ENCODE measurements around the gene ACTL10. TPM values are rescaled to one million over a fixed set of nuclear protein-coding genes. Genes with fewer than 3 reads are reported as not detected.

ACTL10 gene
- total RNA-seq, 1 experiment from 2014 or later = 0.46 TPM

GRCh38 chr20:33707668-33708067, 40.9 kb downstream of the ACTL10 start:
- no peak overlapping the region for H3K4me3 Mint-ChIP-seq
- H3K36me3 Mint-ChIP-seq (ENCODE audit: insufficient read depth in 1 of 3, low read depth in 3 of 3) = peaks cover 2 to 6% (median 4%) of the 10 kb centered on the region in 3 experiments; a peak in 3 of 7 replicates
- H3K56ac ChIP-seq (ENCODE audit: insufficient read length, low read depth, low read length) = no peak overlapping the region
- no peak overlapping the region for H4K91ac ChIP-seq (ENCODE audit: insufficient read length, low read depth, low read length)
- H3K23me2 ChIP-seq (ENCODE audit: insufficient read length, low read depth, low read length, poor library complexity, severe bottlenecking) = no peaks in the 10 kb centered on the region
- no peak overlapping the region for H2BK20ac ChIP-seq (ENCODE audit: low read depth, low read length, poor library complexity, severe bottlenecking)
- H3K27me3 Mint-ChIP-seq (ENCODE audit: low read depth) = peaks cover 3% of the 10 kb centered on the region; the same call in 1 of the 2 replicates
- no peak overlapping the region for H2AK5ac ChIP-seq (ENCODE audit: insufficient read length, low read length)
- no peak overlapping the region for H2BK120ac ChIP-seq (ENCODE audit: low read depth, low read length, poor library complexity, severe bottlenecking)
- H3K79me2 ChIP-seq (ENCODE audit: insufficient read depth, low read length) = no peaks in the 10 kb centered on the region
- no peak overlapping the region for H3K4ac ChIP-seq (ENCODE audit: low read depth, low read length)
- H3K27ac ChIP-seq (ENCODE audit: insufficient read length, low read depth, low read length) = no peak overlapping the region
- H4K8ac ChIP-seq (replicated peaks; ENCODE audit: insufficient read length, low read depth, low read length) = no peak overlapping the region
- H4K20me1 ChIP-seq (ENCODE audit: control insufficient read depth, insufficient read depth, insufficient read length) = no peaks in the 10 kb centered on the region
- no peak for DNase-seq
- no peak overlapping the region for H3K18ac ChIP-seq (ENCODE audit: insufficient read length, low read depth, low read length)
- peak overlapping the region in 1 of 3 experiments; percentile 35; a peak in 1 of 7 replicates for H3K27ac Mint-ChIP-seq
- H3K4me2 ChIP-seq (ENCODE audit: insufficient read depth, insufficient read length, low read length) = no peak overlapping the region
- H3K4me1 Mint-ChIP-seq = peaks cover 13 to 25% of the 10 kb centered on the region in 2 experiments
- TF ChIP-seq CTCF (conservative IDR thresholded peaks at IDR 0.05) = no peak
- WGBS (ENCODE audit: extremely low coverage, insufficient read length, low lambda C conversion rate) = no CpG with 5 or more reads among the region's 11 CpGs
- no peak overlapping the region for H3K14ac ChIP-seq (ENCODE audit: insufficient read depth, low read length)
- no peak overlapping the region for H2AFZ ChIP-seq (ENCODE audit: low read length)
- H3K79me1 ChIP-seq (ENCODE audit: insufficient read depth, low read depth, low read length, poor library complexity, severe bottlenecking) = no peaks in the 10 kb centered on the region
- peaks cover 0 to 11% of the 10 kb centered on the region in 2 experiments; a peak in 3 of 5 replicates for H3K9me3 Mint-ChIP-seq
- H2BK12ac ChIP-seq (ENCODE audit: insufficient read length, low read depth, low read length) = no peak overlapping the region
- H2BK15ac ChIP-seq (ENCODE audit: low read depth, low read length) = no peak overlapping the region
- H3K9ac ChIP-seq (ENCODE audit: extremely low read depth, insufficient read length, low read length) = no peak overlapping the region
- H4K5ac ChIP-seq (ENCODE audit: insufficient read length, low read depth, low read length) = no peak overlapping the region
- H2BK5ac ChIP-seq (ENCODE audit: insufficient read length, low read length) = no peak overlapping the region
- no peak overlapping the region for H3T11ph ChIP-seq (ENCODE audit: low read length)
- H3K4me1 ChIP-seq (ENCODE audit: insufficient read depth, low read length) = no peaks in the 10 kb centered on the region; the same call in 1 of the 2 replicates
- no peaks in the 10 kb centered on the region for H3K9me3 ChIP-seq (ENCODE audit: control insufficient read depth, low read depth, low read length)
- no peaks in the 10 kb centered on the region for H3K27me3 ChIP-seq (ENCODE audit: insufficient read depth, low read length)
- H3K23ac ChIP-seq (ENCODE audit: insufficient read length, low read depth, low read length) = no peak overlapping the region

Measured in H9 (cell line).